HS-5 (cell line): Measurements from ENCODE around the gene DDX49.
A peak's percentile ranks its signal among the peaks of the same experiment; 100 is the strongest.
"Not testable (repeated sequence)": the region's sequence is repeated elsewhere in the genome, so short reads cannot be mapped to it uniquely, and the experiment has no call there.

Experiments
- DNase-seq: peaks from one replicate; pipeline ENCODE4 v3.0.0-alpha.2; 2012; ENCODE audit warnings: low read depth

Gene DDX49

GRCh38 chr19:18910801-18911436 lies 8.6 kb upstream of the DDX49 start:
- DNase-seq = no peak

GRCh38 chr19:18912933-18913332 lies 6.6 kb upstream of the DDX49 start:
- no peak for DNase-seq

- no peak for DNase-seq
These were observed 6.0 kb upstream of the DDX49 start for GRCh38 chr19:18913466-18913865.

- DNase-seq = no peak
These were observed 3.9 kb upstream of the DDX49 start for GRCh38 chr19:18915639-18916038.

- not testable (repeated sequence) for DNase-seq
These were observed 1.9 kb upstream of the DDX49 start for GRCh38 chr19:18917593-18917992.

GRCh38 chr19:18919900-18920214 lies 342 bp downstream of the DDX49 start:
- DNase-seq = no peak

GRCh38 chr19:18920400-18920799 lies 885 bp downstream of the DDX49 start:
- DNase-seq = no peak

GRCh38 chr19:18921593-18921992 lies 2.1 kb downstream of the DDX49 start:
- no peak for DNase-seq

- no peak for DNase-seq
These were observed 2.9 kb downstream of the DDX49 start for GRCh38 chr19:18922228-18922985.

- no peak for DNase-seq
These were observed 5.2 kb downstream of the DDX49 start for GRCh38 chr19:18924684-18925213.

- DNase-seq = no peak
These were observed 8.7 kb downstream of the DDX49 start for GRCh38 chr19:18928018-18928805.

- DNase-seq = no peak
These were observed 9.8 kb downstream of the DDX49 start for GRCh38 chr19:18929311-18929710.

- DNase-seq = no peak
These were observed 12.0 kb downstream of the DDX49 start for GRCh38 chr19:18931316-18932162.

- no peak for DNase-seq
These were observed 12.8 kb downstream of the DDX49 start for GRCh38 chr19:18932216-18932841.

GRCh38 chr19:18933297-18933696 lies 13.8 kb downstream of the DDX49 start:
- DNase-seq = no peak

GRCh38 chr19:18939163-18939562 lies 19.6 kb downstream of the DDX49 start:
- no peak for DNase-seq

GRCh38 chr19:18939922-18940768 lies 20.6 kb downstream of the DDX49 start:
- DNase-seq = peak; percentile 35

- DNase-seq = no peak
These were observed 21.5 kb downstream of the DDX49 start, which contains the start of gene HOMER3 for GRCh38 chr19:18940769-18941627. Gene HOMER3, minus strand, starts transcription at chr19:18941217. Its CDS starts 2,235 bp downstream, at chr19:18938982.

GRCh38 chr19:18941628-18942354 lies 22.3 kb downstream of the DDX49 start:
- no peak for DNase-seq
